PC-3 (cell line): Measurements from ENCODE around the gene DHRS7. TPM values are rescaled to one million over a fixed set of nuclear protein-coding genes. Genes with fewer than 3 reads are reported as not detected.

Experiments used
- ATAC-seq: fragments of 200-7000 bp; cut with Tn5 transposase; 2 replicates; pipeline ENCODE4 v1.9.1; 2020; ENCODE audit warnings: mild to moderate bottlenecking, moderate library complexity
- BruUV-seq: library from RNA; stranded (reverse); fragments of 400-500 nt; replicated peaks from 2 replicates; lab custom pipeline; 2021; lab: Mats Ljungman, UMichigan
- CTCF ChIA-PET: fragments of 300-600 bp; sonication (Branson Sonifier 250); formaldehyde crosslinking; loops from one replicate; lab custom pipeline; 2022; ENCODE audit warnings: antibody characterized with exemption; lab: Charles Lee
- POLR2A ChIA-PET: fragments of 300-600 bp; sonication (Branson Sonifier 250); formaldehyde crosslinking; loops from one replicate; lab custom pipeline; 2022; ENCODE audit warnings: antibody characterized with exemption; ENCODE audit not compliant: unreplicated experiment; lab: Charles Lee
- DNase-seq: peaks from one replicate; pipeline ENCODE4 v3.0.0-alpha.2; 2015
- H2AFZ ChIP-seq: fragments of 300-600 bp; sonication (generic); 2 replicates; pipeline ENCODE4 v1.6.0; 2016; ENCODE audit warnings: antibody characterized with exemption, low read length
- H3F3A ChIP-seq: fragments of 300-600 bp; sonication (generic); one replicate; pipeline ENCODE4 v1.6.0; 2017; ENCODE audit warnings: antibody characterized with exemption, low read length, control low read depth, mild to moderate bottlenecking; ENCODE audit not compliant: unreplicated experiment
- H3K27ac ChIP-seq: fragments of 300-600 bp; sonication (generic); 2 replicates; pipeline ENCODE4 v1.5.1; 2016; ENCODE audit warnings: mild to moderate bottlenecking, low read length
- H3K27me3 ChIP-seq: fragments of 300-600 bp; sonication (generic); 2 replicates; pipeline ENCODE4 v1.6.1; 2016; ENCODE audit warnings: low read length, mixed read lengths
- H3K36me3 ChIP-seq: fragments of 300-600 bp; sonication (generic); 2 replicates; pipeline ENCODE4 v1.6.1; 2016; ENCODE audit warnings: low read depth, mixed run types, low read length, mixed read lengths
- H3K4me1 ChIP-seq: fragments of 300-600 bp; sonication (generic); 2 replicates; pipeline ENCODE4 v1.5.1; 2016; ENCODE audit warnings: low read length; ENCODE audit not compliant: insufficient read depth
- H3K4me2 ChIP-seq: fragments of 300-600 bp; sonication (generic); 2 replicates; pipeline ENCODE4 v1.6.0; 2016; ENCODE audit warnings: low read length
- H3K4me3 ChIP-seq: fragments of 300-600 bp; sonication (generic); 2 replicates; pipeline ENCODE4 v1.5.1; 2016; ENCODE audit warnings: mild to moderate bottlenecking, low read length, mixed read lengths
- H3K79me2 ChIP-seq: fragments of 300-600 bp; sonication (generic); 2 replicates; pipeline ENCODE4 v1.6.1; 2017; ENCODE audit warnings: low read length, mixed read lengths
- H3K9ac ChIP-seq: fragments of 300-600 bp; sonication (generic); 2 replicates; pipeline ENCODE4 v1.6.0; 2016; ENCODE audit warnings: mild to moderate bottlenecking, low read length
- H3K9me2 ChIP-seq: fragments of 300-600 bp; sonication (generic); replicated peaks from 2 replicates; pipeline ENCODE4 v1.6.1; 2016; ENCODE audit warnings: mixed run types, low read length, mixed read lengths
- H3K9me3 ChIP-seq: fragments of 300-600 bp; sonication (generic); 2 replicates; pipeline ENCODE4 v1.6.1; 2016; ENCODE audit warnings: low read length, mixed read lengths
- H4K20me1 ChIP-seq: fragments of 300-600 bp; sonication (generic); 2 replicates; pipeline ENCODE4 v1.6.1; 2016; ENCODE audit warnings: low read length, mixed read lengths
- CTCF ChIP-seq: fragments of 300-600 bp; sonication (generic); conservative IDR thresholded peaks from 2 replicates; pipeline ENCODE4 v1.5.1; 2017; ENCODE audit warnings: antibody characterized with exemption, low read depth, mild to moderate bottlenecking, low read length
- EZH2 ChIP-seq: fragments of 300-600 bp; sonication (generic); IDR thresholded peaks from one replicate; pipeline ENCODE4 v1.6.1; 2017; ENCODE audit warnings: antibody characterized with exemption, mild to moderate bottlenecking, low read length; ENCODE audit not compliant: unreplicated experiment
- EZH2phosphoT487 ChIP-seq: fragments of 300-600 bp; sonication (generic); IDR thresholded peaks from 2 replicates; pipeline ENCODE4 v1.6.1; 2018; ENCODE audit warnings: mild to moderate bottlenecking, antibody characterized with exemption, low read length, borderline replicate concordance
- intact Hi-C: fragments of 100-400 bp; cut with micrococcal nuclease; formaldehyde crosslinking; loops from 2 replicates; pipeline ENCODE4 v1.9.0; 2023
- total RNA-seq: library from RNA; depleted of rRNA; stranded (reverse); fragments of >200 nt; gene quantifications from 2 replicates; pipeline ENCODE4 v1.2.3, GENCODE V29; 2014; rRNA removed

The DHRS7 gene
- total RNA-seq, 1 experiment from 2014 or later = 236 TPM

- Histone ChIP-seq H3K9me3 (no peaks in the 10 kb centered on the region), H3K79me2 (peaks cover 71% of the 10 kb centered on the region), H3K4me2 (peak overlapping the region; percentile 85), H3F3A (no peaks in the 10 kb centered on the region), H3K9ac (no peak overlapping the region), H4K20me1 (peaks cover 17% of the 10 kb centered on the region), H3K9me2 (no peaks in the 10 kb centered on the region), H3K27ac (no peak overlapping the region), H3K27me3 (no peaks in the 10 kb centered on the region), H3K36me3 (peaks cover 14% of the 10 kb centered on the region), H2AFZ (no peak overlapping the region), H3K4me1 (peaks cover 42% of the 10 kb centered on the region), H3K4me3 (peak overlapping the region; percentile 76)
- BruUV-seq = no TSS peak
- TF ChIP-seq EZH2phosphoT487 (no peak), CTCF (no peak), EZH2 (no peak)
- POLR2A ChIA-PET = no interaction called here
- peak; percentile 87 for DNase-seq
- peak; percentile 2; the same call in 1 of the 2 replicates for ATAC-seq
- intact Hi-C loops = no loop called here
- CTCF ChIA-PET = no interaction called here
Observed at GRCh38 chr14:60094306-60094897, 70.8 kb downstream of the DHRS7 start.

Other genes with a start within 250 kb of the DHRS7 start
- gene LRRC9, start 245.3 kb downstream of the DHRS7 start, total RNA-seq = not detected in 2 replicates
- 117 and 151 TPM in 2 replicates for gene PCNX4, start 73.5 kb downstream of the DHRS7 start, total RNA-seq
- gene PPM1A, start 83.8 kb upstream of the DHRS7 start, total RNA-seq = 69.3 and 69.4 TPM in 2 replicates